ENCODE results near the gene GPRC5B.
A peak's percentile ranks its signal among the peaks of the same experiment; 100 is the strongest.

The GPRC5B gene

DNA sequence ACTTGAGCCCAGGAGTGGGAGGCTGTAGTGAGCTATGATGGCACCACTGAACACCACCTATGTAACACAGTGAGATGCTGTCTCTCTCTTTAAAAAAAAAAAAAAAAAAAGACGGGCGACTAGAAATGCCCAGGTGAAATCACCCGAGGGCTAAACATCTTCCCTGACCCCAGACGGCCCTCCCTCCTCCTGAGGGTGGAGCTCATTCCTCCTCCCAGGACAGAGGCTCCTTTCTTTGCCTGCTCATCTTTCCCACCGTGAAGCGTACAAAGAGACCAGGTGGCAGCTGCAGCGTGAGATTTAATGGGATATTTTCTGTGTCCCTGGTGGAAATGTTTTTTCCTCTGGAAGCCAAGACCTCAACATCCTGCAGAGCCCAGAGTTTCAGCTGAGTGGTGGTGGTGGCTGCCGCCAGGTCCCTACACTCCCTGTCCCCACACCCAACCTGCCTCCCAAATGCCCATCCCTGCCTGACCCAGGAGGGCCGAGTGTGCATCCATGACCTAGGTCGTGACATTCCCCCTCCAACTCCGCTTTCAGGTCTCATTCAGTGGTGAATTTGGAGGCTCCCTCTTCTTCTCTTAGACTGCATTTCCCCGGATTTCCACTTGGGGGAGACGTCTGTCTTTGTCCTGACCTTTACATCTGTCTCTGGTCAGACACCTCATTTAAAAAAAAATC, 14.4 kb upstream of the GPRC5B start:
- FAIRE-seq, result no peak
- peak; percentile 57 for DNase-seq (ENCODE audit: insufficient read length, low spot score)

GRCh38 chr16:19898166-19898565, 13.5 kb upstream of the GPRC5B start:
- no peak for FAIRE-seq

DNA sequence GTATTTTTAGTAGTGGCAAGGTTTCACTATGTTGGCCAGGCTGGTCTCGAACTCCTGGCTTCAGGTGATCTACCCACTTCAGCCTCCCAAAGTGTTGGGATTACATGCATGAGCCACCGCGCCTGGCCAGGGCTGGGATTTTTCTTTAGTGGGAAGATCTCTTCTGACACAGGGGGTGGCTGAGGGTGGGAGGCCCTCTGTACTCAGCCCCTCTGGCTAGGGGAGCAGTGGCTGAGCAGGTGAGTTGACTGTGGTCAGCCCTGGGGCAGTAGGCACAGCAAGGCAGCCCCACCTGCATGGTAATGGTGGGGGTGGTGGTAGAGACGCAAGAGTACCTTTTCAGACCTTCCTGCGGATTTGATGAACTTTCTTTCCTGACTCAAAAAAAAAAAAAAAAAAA, 12.3 kb upstream of the GPRC5B start:
- FAIRE-seq (no peak), DNase-seq (ENCODE audit: insufficient read length, low spot score) (no peak)

More at GRCh38 chr16:19898166-19898565, 13.5 kb upstream of the GPRC5B start:
- no peak for DNase-seq (ENCODE audit: insufficient read length, low spot score)

DNA sequence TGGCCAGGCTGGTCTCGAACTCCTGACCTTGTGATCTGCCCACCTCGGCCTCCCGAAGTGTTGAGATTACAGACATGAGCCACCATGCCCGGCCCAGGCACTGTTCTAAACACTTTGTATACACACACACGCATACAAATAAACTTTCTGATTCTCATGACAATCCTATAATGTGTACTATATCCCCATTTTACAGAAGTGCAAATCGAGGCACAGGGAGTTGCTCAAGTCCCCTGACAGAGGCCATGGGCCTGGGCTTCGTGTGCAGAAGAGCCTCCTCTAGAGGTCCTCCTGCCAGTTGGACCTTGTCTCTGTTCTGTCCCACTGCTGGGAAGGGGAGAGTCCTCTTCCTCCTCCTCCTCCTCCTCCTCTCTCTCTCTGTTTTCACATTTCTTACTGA, 9.9 kb upstream of the GPRC5B start:
- no peak for FAIRE-seq
- no peak for DNase-seq (ENCODE audit: insufficient read length, low spot score)

DNA sequence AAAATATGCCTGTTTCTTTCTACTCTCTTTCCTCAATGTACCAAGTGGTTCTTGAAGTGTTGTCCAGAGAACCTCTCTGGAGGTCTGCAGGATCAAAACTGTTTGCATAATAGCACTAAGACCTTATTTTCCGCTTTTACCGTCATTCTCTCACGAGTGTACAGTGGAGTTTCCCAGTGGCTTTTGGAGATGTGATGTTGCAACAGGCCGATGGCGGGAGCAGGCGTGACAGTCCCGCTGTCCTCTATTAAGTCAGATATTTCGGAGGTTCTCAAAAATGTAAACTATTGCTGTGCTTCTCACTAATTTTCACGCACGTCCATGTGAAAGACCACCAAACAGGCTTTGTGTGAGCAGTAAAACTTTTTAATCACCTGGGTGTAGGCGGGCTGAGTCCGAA, 8.3 kb upstream of the GPRC5B start:
- DNase-seq (ENCODE audit: insufficient read length, low spot score), result no peak
- FAIRE-seq, result no peak

GRCh38 chr16:19890901-19891300, 6.3 kb upstream of the GPRC5B start:
- no peak for DNase-seq (ENCODE audit: insufficient read length, low spot score)
- no peak for FAIRE-seq

DNA sequence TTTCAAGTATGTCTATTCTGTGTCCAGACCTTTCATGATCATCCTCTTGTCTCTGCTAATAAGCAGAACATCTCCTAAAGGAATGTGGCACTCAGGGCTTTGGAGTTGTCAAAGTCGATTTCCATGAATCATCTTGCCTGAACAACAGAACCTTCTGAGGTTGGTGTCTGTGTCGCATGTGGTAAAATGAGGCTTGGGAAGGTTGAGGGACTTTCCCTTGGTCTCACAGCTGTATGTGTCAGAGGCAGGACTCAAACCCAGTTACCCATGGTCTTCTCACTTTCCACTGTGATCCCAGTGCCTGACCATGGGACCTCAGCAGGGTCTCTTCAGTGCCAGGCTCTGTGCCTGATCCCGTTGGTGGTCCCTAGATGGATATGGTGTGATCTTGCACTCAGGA, 4.2 kb upstream of the GPRC5B start:
- DNase-seq (ENCODE audit: insufficient read length, low spot score), result no peak
- FAIRE-seq, result no peak

- FAIRE-seq (peak; percentile 42), DNase-seq (ENCODE audit: insufficient read length, low spot score) (peak; percentile 66)
These were observed 1.7 kb upstream of the GPRC5B start for GRCh38 chr16:19886073-19886941.

- DNase-seq (ENCODE audit: insufficient read length, low spot score) (no peak), FAIRE-seq (no peak)
These were observed 914 bp upstream of the GPRC5B start for GRCh38 chr16:19885451-19886072.

- DNase-seq (ENCODE audit: insufficient read length, low spot score) (peak; percentile 18), FAIRE-seq (no peak)
These were observed 622 bp downstream of the GPRC5B start for GRCh38 chr16:19883966-19884485.

- FAIRE-seq (no peak), DNase-seq (ENCODE audit: insufficient read length, low spot score) (no peak)
These were observed 1.2 kb downstream of the GPRC5B start for GRCh38 chr16:19883296-19883965.

GRCh38 chr16:19882646-19883045, 2.0 kb downstream of the GPRC5B start:
- no peak for DNase-seq (ENCODE audit: insufficient read length, low spot score)
- no peak for FAIRE-seq

DNA sequence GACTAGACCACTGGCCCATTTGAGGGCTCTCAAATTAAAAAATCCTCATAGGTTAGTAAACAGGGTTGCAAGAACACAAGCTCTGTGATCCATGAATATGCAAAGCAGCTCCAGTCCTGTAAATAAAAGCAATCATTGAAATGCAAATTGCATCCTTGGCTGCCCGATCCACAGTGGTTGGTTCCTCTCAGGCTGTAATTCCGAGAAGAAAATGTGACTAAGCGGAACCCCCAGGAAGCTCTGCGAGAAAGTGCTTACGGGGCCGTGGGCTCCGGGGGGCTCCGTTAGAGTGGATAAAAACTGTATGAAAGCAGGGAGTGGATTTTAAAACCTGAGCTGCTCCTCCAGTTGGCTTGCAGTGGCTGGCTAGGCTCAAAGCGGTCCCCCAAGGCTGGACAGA, 2.5 kb downstream of the GPRC5B start:
- FAIRE-seq (no peak), DNase-seq (ENCODE audit: insufficient read length, low spot score) (no peak)

GRCh38 chr16:19881783-19882182, 2.9 kb downstream of the GPRC5B start:
- no peak for DNase-seq (ENCODE audit: insufficient read length, low spot score)
- FAIRE-seq, result no peak

DNA sequence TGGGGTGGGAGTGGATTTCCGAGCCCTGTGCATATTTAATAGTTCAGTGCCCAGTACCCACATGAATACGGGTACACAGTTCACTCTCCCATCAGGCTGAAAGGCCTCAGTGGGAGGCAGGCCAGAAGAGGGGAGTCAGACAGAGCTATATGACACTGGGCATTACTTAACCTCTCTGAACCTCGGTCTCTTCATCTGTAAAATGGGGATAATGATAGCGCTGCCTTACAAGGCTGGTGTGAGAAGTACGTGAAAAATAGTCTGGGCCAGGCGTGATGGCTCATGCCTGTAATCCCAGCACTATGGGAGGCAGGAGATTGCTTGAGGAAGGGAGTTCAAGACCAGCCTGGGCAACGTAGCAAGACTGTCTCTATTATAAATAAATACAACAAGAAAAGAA, 3.6 kb downstream of the GPRC5B start:
- FAIRE-seq (no peak), DNase-seq (ENCODE audit: insufficient read length, low spot score) (no peak)

DNA sequence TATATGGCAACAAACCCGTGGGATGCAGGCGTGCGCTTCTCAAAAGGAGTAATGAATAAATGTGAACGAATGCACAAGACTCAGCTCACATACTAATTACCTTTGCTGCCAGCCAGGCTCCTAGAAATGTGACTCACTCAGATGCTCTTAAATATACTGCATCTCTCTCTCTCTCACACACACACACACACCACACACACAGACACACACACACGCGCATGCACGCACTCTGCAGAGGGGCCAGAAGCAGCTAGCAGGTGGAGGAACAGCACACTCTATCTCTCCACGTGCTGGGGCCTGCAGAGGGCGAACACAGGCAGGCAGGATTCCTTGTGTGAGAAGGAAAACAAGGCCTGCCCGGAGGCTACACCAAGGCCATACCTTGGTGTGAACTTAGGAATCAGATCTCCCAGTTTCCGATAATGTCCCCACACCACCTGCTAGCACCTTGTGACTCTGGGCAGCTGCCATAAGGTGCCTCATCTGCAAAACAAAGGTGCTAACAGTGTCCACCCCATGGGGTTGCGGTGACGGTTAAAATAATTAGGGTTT, 5.3 kb downstream of the GPRC5B start:
- DNase-seq (ENCODE audit: insufficient read length, low spot score) (no peak), FAIRE-seq (no peak)

GRCh38 chr16:19878757-19879156, 5.9 kb downstream of the GPRC5B start:
- FAIRE-seq (no peak), DNase-seq (ENCODE audit: insufficient read length, low spot score) (no peak)

- DNase-seq (ENCODE audit: insufficient read length, low spot score), result no peak
- no peak for FAIRE-seq
These were observed 8.1 kb downstream of the GPRC5B start for GRCh38 chr16:19876501-19877059.

DNA sequence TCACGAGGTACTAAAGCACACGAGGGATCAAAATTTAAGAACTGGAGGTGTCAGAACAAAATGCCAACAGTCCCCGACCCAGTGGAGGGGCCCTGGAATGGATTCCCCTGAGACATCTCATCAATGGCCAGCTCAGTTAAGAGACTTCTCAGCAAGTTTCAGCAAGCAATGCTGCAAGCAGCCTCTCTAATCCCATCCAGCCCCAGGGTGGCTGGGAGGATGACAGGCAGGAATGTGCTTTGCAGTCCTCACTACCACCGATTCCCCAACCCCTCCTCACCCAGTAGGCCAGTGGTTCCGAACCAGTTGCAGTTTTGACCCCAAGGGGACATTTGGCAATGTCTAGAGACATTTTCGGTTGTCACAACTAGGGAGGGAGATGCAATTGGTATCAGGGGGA, 8.7 kb downstream of the GPRC5B start:
- DNase-seq (ENCODE audit: insufficient read length, low spot score) (no peak), FAIRE-seq (no peak)

GRCh38 chr16:19874851-19875546, 9.6 kb downstream of the GPRC5B start:
- DNase-seq (ENCODE audit: insufficient read length, low spot score), result no peak
- FAIRE-seq, result no peak
